Right lobe of liver (tissue), 4 donors: ENCODE data around the gene ERN1.

Experiments
- CTCF ChIP-seq, 4 donors: fragments of 200-600 bp in 3 of 4; fragments of 450-650 bp in 1 of 4; IDR thresholded peaks; one replicate each; pipeline versions ENCODE4 v1.5.1 to v1.8.0; 2016 to 2022; ENCODE audit warnings: antibody characterized with exemption in 4 of 4, mild to moderate bottlenecking in 2 of 4
- POLR2A ChIP-seq: fragments of 450-650 bp; IDR thresholded peaks from one replicate; pipeline ENCODE4 v1.6.1; 2017; ENCODE audit warnings: antibody characterized with exemption, mild to moderate bottlenecking
- donor health status: DM: no; HTN: no; CAD: no.
- donor health status: DM: no; HTN: no; CAD: no.
- donor health status: DM: no; HTN: yes; CAD: no.

- no peak for TF ChIP-seq CTCF (IDR thresholded peaks at IDR 0.05)
- no peak for TF ChIP-seq POLR2A
Observed at GRCh38 chr17:64152428-64153125, 22.6 kb upstream of the ERN1 start.
